Measurements from ENCODE around the gene E2F4. TPM values are rescaled to one million over a fixed set of nuclear protein-coding genes. Genes with fewer than 3 reads are reported as not detected.

E2F4 gene
- 55.3 TPM for polyA plus RNA-seq (2013, experiment 1 of 2)
- 56.0 TPM for polyA plus RNA-seq (2013, experiment 2 of 2)

- Histone ChIP-seq H4K5ac (ENCODE audit: low read length) (peak within 1 kb of the TSS; percentile 21), H3K79me1 (ENCODE audit: low read length) (peaks cover 16% of the 10 kb centered on the region), H3K23ac (ENCODE audit: low read length) (peak within 1 kb of the TSS; percentile 30), H2BK15ac (replicated peaks; ENCODE audit: low read depth) (no peak within 1 kb of the TSS), H3K9ac (ENCODE audit: low read length) (peak within 1 kb of the TSS; percentile 91), H2BK5ac (ENCODE audit: low read length) (no peak within 1 kb of the TSS), H3K4me3 (ENCODE audit: low read length) (peak within 1 kb of the TSS; percentile 92), H3K36me3 (ENCODE audit: control insufficient read depth, insufficient read depth, low read length) (peaks cover 22% of the 10 kb centered on the region), H3K56ac (ENCODE audit: low read length) (peak within 1 kb of the TSS; percentile 94), H2AK5ac (ENCODE audit: low read length) (peak within 1 kb of the TSS; percentile 27), H2BK120ac (ENCODE audit: low read depth, low read length) (no peak within 1 kb of the TSS), H3K4ac (ENCODE audit: low read depth, low read length) (peak within 1 kb of the TSS; percentile 56), H3K27ac (ENCODE audit: low read depth, low read length) (no peak within 1 kb of the TSS), H3K18ac (ENCODE audit: low read length) (no peak within 1 kb of the TSS), H3K4me1 (ENCODE audit: control insufficient read depth, low read depth, low read length) (peaks cover 3% of the 10 kb centered on the region), H4K8ac (ENCODE audit: low read depth, low read length) (peak within 1 kb of the TSS; percentile 28), H3K27me3 (ENCODE audit: insufficient read depth, low read length, poor library complexity) (no peaks in the 10 kb centered on the region), H3K4me2 (ENCODE audit: low read length) (peak within 1 kb of the TSS; percentile 92), H3K79me2 (ENCODE audit: control insufficient read depth, insufficient read depth, low read length) (peaks cover 24% of the 10 kb centered on the region)
- peak; percentile 94 for DNase-seq
- no CpG with 5 or more reads among the region's 54 CpGs for WGBS (ENCODE audit: extremely low coverage, insufficient coverage, low lambda C conversion rate)
Observed at GRCh38 chr16:67191995-67192681, at the start of gene E2F4. Gene E2F4 (plus strand): TSS chr16:67192155. CDS start chr16:67192228, 73 bp downstream.

DNA sequence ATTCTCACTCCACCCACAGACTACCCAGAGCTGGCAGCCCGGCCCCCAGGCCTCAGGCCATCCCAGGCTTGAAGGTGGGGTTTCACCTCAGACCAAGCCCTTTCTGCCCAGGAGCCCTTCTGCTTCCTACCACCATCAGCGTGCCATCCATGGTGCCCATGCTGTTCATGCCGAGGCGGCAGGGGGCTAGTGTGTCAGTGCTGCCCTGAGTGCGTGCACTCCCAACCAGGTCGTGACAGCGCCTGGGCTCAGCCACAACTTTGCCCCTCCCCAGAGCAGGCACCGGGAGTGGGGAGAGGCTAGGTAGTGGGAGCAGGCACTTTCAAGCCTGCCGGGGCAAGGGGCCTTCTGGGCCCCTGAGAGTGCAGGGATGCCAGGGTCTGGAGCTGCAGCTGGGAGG lies 49.6 kb upstream of the E2F4 start:
- no peak overlapping the region for H4K8ac ChIP-seq (ENCODE audit: low read depth, low read length)
- DNase-seq = no peak
- no peak overlapping the region for H2BK15ac ChIP-seq (replicated peaks; ENCODE audit: low read depth)
- H2BK5ac ChIP-seq (ENCODE audit: low read length) = no peak overlapping the region
- no peak overlapping the region for H2BK120ac ChIP-seq (ENCODE audit: low read depth, low read length)
- H3K79me2 ChIP-seq (ENCODE audit: control insufficient read depth, insufficient read depth, low read length) = no peaks in the 10 kb centered on the region
- no CpG with 5 or more reads among the region's 9 CpGs for WGBS (ENCODE audit: extremely low coverage, insufficient coverage, low lambda C conversion rate)
- H3K23ac ChIP-seq (ENCODE audit: low read length) = no peak overlapping the region
- H4K5ac ChIP-seq (ENCODE audit: low read length) = no peak overlapping the region
- no peak overlapping the region for H2AK5ac ChIP-seq (ENCODE audit: low read length)
- no peak overlapping the region for H3K27ac ChIP-seq (ENCODE audit: low read depth, low read length)
- H3K9ac ChIP-seq (ENCODE audit: low read length) = no peak overlapping the region
- no peak overlapping the region for H3K4ac ChIP-seq (ENCODE audit: low read depth, low read length)
- H3K4me1 ChIP-seq (ENCODE audit: control insufficient read depth, low read depth, low read length) = no peaks in the 10 kb centered on the region
- no peak overlapping the region for H3K4me3 ChIP-seq (ENCODE audit: low read length)
- H3K56ac ChIP-seq (ENCODE audit: low read length) = no peak overlapping the region
- H3K79me1 ChIP-seq (ENCODE audit: low read length) = no peaks in the 10 kb centered on the region
- peaks cover 4% of the 10 kb centered on the region for H3K36me3 ChIP-seq (ENCODE audit: control insufficient read depth, insufficient read depth, low read length)
- no peak overlapping the region for H3K18ac ChIP-seq (ENCODE audit: low read length)
- no peak overlapping the region for H3K4me2 ChIP-seq (ENCODE audit: low read length)
- H3K27me3 ChIP-seq (ENCODE audit: insufficient read depth, low read length, poor library complexity) = no peaks in the 10 kb centered on the region

DNA sequence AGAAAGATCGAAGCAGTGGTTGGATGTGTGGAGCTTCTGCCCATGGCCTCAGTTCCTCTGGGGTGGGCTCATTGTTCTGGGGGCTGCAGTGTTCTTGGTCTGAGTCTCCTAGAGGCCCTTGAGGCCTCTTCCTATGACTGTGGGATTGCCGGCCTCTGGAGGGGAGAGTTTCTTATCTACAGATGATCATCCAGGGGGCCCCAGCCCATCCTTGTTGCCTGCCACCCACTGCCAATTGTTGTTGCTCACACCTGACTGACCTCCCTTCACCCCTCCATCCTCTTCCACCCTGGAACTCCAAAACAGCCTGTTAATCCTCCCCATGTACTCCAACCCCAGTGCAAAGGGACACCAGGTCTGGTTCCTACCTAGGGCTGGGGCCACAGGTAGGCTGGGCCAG lies 47.0 kb upstream of the E2F4 start:
- no peak overlapping the region for H3K4me3 ChIP-seq (ENCODE audit: low read length)
- no peak overlapping the region for H3K18ac ChIP-seq (ENCODE audit: low read length)
- no peak overlapping the region for H2AK5ac ChIP-seq (ENCODE audit: low read length)
- peaks cover 4% of the 10 kb centered on the region for H3K36me3 ChIP-seq (ENCODE audit: control insufficient read depth, insufficient read depth, low read length)
- no CpG with 5 or more reads among the region's 2 CpGs for WGBS (ENCODE audit: extremely low coverage, insufficient coverage, low lambda C conversion rate)
- no peak overlapping the region for H4K5ac ChIP-seq (ENCODE audit: low read length)
- H3K56ac ChIP-seq (ENCODE audit: low read length) = no peak overlapping the region
- no peaks in the 10 kb centered on the region for H3K4me1 ChIP-seq (ENCODE audit: control insufficient read depth, low read depth, low read length)
- no peak overlapping the region for H3K4ac ChIP-seq (ENCODE audit: low read depth, low read length)
- no peak overlapping the region for H3K27ac ChIP-seq (ENCODE audit: low read depth, low read length)
- no peak overlapping the region for H3K9ac ChIP-seq (ENCODE audit: low read length)
- H2BK120ac ChIP-seq (ENCODE audit: low read depth, low read length) = no peak overlapping the region
- no peak overlapping the region for H2BK5ac ChIP-seq (ENCODE audit: low read length)
- no peaks in the 10 kb centered on the region for H3K79me1 ChIP-seq (ENCODE audit: low read length)
- H4K8ac ChIP-seq (ENCODE audit: low read depth, low read length) = no peak overlapping the region
- no peak overlapping the region for H3K4me2 ChIP-seq (ENCODE audit: low read length)
- H3K27me3 ChIP-seq (ENCODE audit: insufficient read depth, low read length, poor library complexity) = no peaks in the 10 kb centered on the region
- no peaks in the 10 kb centered on the region for H3K79me2 ChIP-seq (ENCODE audit: control insufficient read depth, insufficient read depth, low read length)
- DNase-seq = no peak
- H3K23ac ChIP-seq (ENCODE audit: low read length) = no peak overlapping the region
- H2BK15ac ChIP-seq (replicated peaks; ENCODE audit: low read depth) = no peak overlapping the region

- Histone ChIP-seq H4K8ac (ENCODE audit: low read depth, low read length) (no peak overlapping the region), H3K4me2 (ENCODE audit: low read length) (no peak overlapping the region), H2AK5ac (ENCODE audit: low read length) (no peak overlapping the region), H3K4me1 (ENCODE audit: control insufficient read depth, low read depth, low read length) (no peaks in the 10 kb centered on the region), H2BK120ac (ENCODE audit: low read depth, low read length) (no peak overlapping the region), H3K23ac (ENCODE audit: low read length) (no peak overlapping the region), H3K9ac (ENCODE audit: low read length) (no peak overlapping the region), H2BK5ac (ENCODE audit: low read length) (no peak overlapping the region), H3K4me3 (ENCODE audit: low read length) (no peak overlapping the region), H3K27me3 (ENCODE audit: insufficient read depth, low read length, poor library complexity) (no peaks in the 10 kb centered on the region), H3K27ac (ENCODE audit: low read depth, low read length) (no peak overlapping the region), H3K79me2 (ENCODE audit: control insufficient read depth, insufficient read depth, low read length) (no peaks in the 10 kb centered on the region), H2BK15ac (replicated peaks; ENCODE audit: low read depth) (no peak overlapping the region), H3K56ac (ENCODE audit: low read length) (no peak overlapping the region), H3K18ac (ENCODE audit: low read length) (no peak overlapping the region), H3K4ac (ENCODE audit: low read depth, low read length) (no peak overlapping the region), H3K36me3 (ENCODE audit: control insufficient read depth, insufficient read depth, low read length) (peaks cover 4% of the 10 kb centered on the region), H4K5ac (ENCODE audit: low read length) (no peak overlapping the region), H3K79me1 (ENCODE audit: low read length) (no peaks in the 10 kb centered on the region)
- WGBS (ENCODE audit: extremely low coverage, insufficient coverage, low lambda C conversion rate) = no CpG with 5 or more reads among the region's 2 CpGs
- no peak for DNase-seq
Observed at GRCh38 chr16:67145746-67146145, 46.2 kb upstream of the E2F4 start.

GRCh38 chr16:67146523-67147357 lies 45.2 kb upstream of the E2F4 start:
- no peak for DNase-seq
- Histone ChIP-seq H3K4me2 (ENCODE audit: low read length) (no peak overlapping the region), H3K36me3 (ENCODE audit: control insufficient read depth, insufficient read depth, low read length) (peaks cover 4% of the 10 kb centered on the region), H3K18ac (ENCODE audit: low read length) (no peak overlapping the region), H2BK120ac (ENCODE audit: low read depth, low read length) (no peak overlapping the region), H2BK5ac (ENCODE audit: low read length) (no peak overlapping the region), H4K5ac (ENCODE audit: low read length) (no peak overlapping the region), H3K27me3 (ENCODE audit: insufficient read depth, low read length, poor library complexity) (no peaks in the 10 kb centered on the region), H3K4ac (ENCODE audit: low read depth, low read length) (no peak overlapping the region), H2BK15ac (replicated peaks; ENCODE audit: low read depth) (no peak overlapping the region), H3K56ac (ENCODE audit: low read length) (no peak overlapping the region), H3K4me3 (ENCODE audit: low read length) (no peak overlapping the region), H2AK5ac (ENCODE audit: low read length) (no peak overlapping the region), H3K4me1 (ENCODE audit: control insufficient read depth, low read depth, low read length) (no peaks in the 10 kb centered on the region), H3K27ac (ENCODE audit: low read depth, low read length) (no peak overlapping the region), H3K9ac (ENCODE audit: low read length) (no peak overlapping the region), H4K8ac (ENCODE audit: low read depth, low read length) (no peak overlapping the region), H3K23ac (ENCODE audit: low read length) (no peak overlapping the region), H3K79me2 (ENCODE audit: control insufficient read depth, insufficient read depth, low read length) (no peaks in the 10 kb centered on the region), H3K79me1 (ENCODE audit: low read length) (no peaks in the 10 kb centered on the region)
- no CpG with 5 or more reads among the region's 7 CpGs for WGBS (ENCODE audit: extremely low coverage, insufficient coverage, low lambda C conversion rate)

Data from mesendoderm (in vitro differentiated cells).